Fibroblast of skin of abdomen (primary cell): ENCODE results near the gene ENTPD8.
"Not testable (repeated sequence)": the region's sequence is repeated elsewhere in the genome, so short reads cannot be mapped to it uniquely, and the experiment has no call there.

Experiments
- DNase-seq: peaks from one replicate; pipeline ENCODE4 v3.0.0-alpha.2; 2013

Gene ENTPD8

DNA sequence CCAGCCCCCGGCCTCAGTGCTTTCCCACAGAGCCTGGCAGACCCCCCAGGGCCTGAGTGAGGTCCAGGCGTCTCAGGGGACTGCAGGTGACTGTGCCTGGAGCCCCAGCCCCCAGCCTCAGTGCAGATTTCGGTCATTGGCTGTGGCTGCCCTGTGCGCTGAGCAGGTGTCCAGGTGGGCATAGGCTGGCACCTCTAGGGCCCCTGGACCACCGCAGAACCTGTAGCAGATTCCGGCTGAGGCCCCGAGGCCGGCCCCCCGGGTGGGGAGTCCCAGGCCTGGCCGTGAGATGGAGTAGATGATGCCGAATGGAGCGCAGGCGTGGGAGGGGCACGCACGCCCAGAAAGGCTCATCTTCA lies 30.3 kb downstream of the ENTPD8 start:
- DNase-seq, result no peak

DNA sequence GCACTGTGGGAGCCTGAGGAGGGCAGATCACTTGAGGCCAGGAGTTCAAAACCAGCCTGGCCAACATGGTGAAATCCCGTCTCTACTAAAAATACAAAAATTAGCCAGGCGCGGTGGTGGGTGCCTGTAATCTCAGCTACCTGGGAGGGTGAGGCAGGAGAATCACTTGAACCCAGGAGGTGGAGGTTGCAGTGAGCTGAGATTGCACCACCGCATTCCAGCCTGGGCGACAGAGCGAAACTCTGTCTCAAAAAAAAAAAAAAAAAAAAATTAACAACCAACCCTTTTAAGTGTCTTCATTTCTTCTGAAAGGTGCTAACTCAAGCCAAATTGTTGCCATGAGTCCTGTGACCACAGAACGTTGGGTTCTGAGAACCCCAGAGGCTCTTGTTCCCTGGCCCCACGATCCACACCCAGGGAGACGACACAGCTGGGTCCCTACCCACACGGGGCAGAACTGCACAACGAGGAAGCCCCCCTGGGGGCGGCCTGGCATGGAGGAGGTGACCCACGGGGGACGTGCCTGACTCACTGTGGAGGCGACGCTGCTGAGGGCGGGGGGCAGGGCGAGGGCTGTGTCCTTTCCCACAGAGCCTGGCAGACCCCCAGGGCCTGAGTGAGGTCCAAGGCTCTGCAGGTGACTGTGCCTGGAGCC lies 30.8 kb downstream of the ENTPD8 start:
- DNase-seq, result not testable (repeated sequence)

- no peak for DNase-seq
These were observed 31.6 kb downstream of the ENTPD8 start for GRCh38 chr9:137409515-137409914.

GRCh38 chr9:137408651-137409405 lies 32.3 kb downstream of the ENTPD8 start:
- no peak for DNase-seq

DNA sequence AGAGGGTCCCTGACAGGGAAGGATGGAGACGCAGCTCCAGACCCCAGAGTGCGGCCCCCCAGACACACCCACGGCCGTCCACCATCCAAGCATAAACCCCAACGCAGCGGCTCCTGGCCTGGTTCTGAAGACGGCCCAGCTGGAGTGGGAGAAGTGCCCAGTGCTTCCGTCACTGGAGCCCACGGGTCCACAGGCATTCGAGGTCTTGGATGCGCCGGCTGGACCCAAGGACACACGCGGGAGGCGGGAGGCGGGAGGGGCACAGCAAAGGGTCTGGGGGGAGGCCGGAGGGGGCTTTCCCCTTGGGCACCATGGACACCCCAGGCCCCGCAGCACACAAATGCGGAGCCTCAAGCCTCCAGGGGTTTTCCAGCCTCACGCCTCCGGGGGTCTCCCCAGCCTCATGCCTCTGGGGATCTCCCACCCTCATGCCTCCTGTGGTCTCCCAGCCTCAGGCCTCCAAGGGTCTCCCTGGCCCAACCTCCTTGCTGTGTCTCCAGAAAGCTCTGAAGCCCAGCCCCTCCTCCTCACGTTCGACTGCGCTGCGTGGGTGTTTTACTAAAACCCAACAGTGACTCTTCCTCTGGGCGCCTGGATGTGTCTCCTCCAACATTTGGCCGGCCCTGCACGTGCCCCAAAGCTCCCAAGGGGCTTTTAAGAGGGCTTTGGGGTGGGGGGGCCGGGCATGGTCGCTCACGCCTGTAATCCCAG lies 33.4 kb downstream of the ENTPD8 start:
- no peak for DNase-seq

- peak; percentile 50 for DNase-seq
These were observed 34.1 kb downstream of the ENTPD8 start for GRCh38 chr9:137406876-137407589.

DNA sequence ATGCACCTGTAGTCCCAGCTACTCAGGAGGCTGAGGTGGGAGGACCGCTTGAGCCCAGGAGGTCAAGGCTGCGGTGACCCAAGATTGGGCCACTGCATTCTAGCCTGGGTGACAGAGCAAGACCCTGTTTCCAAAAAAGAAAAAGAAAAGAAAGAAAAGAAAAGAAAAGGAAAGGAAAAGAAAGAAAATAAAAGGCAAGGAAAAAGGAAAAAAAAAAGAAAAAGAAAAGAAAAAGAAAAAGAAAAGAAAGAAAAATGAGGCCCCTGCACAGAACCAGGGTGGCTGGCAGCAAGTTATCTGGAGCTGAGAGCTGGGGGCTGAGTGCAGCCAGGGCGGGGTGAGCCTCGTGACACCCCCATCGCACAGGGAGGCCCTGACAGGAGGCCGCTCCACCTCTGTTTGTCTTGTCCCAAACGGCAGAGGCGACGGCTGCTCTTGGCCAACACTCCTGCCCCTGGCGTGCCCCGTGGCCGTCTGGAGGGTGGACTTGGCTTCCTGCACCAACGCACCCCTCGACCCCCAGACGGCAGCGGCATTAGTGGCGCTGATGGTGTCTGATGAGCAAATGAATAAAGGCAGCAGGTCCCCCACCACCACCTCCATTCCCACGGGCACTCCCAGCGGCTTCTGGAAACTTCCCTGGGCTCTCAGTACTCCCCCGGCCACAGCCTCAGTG lies 34.9 kb downstream of the ENTPD8 start:
- DNase-seq, result no peak

DNA sequence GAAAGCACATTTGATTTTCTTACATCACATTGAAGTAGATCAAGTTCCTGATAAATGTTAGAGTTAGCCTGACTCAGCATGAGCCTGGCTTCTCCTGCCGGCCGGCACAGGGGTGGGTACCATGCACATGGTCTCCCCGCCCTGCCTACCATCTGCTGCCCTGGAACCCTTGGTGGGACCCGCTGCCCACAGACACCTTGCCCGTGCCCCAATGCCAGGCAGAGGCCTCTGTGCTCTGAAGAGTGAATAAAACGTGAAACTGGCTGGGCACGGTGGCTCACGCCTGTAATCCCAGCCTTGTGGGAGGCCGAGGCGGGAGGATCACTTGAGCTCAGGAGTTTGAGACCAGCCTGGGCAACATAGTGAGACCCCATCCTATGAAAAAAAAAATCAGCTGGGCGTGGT lies 35.5 kb downstream of the ENTPD8 start:
- no peak for DNase-seq

- no peak for DNase-seq
These were observed 36.1 kb downstream of the ENTPD8 start for GRCh38 chr9:137404961-137405567.

- DNase-seq, result no peak
These were observed 37.9 kb downstream of the ENTPD8 start for GRCh38 chr9:137403269-137403668.

DNA sequence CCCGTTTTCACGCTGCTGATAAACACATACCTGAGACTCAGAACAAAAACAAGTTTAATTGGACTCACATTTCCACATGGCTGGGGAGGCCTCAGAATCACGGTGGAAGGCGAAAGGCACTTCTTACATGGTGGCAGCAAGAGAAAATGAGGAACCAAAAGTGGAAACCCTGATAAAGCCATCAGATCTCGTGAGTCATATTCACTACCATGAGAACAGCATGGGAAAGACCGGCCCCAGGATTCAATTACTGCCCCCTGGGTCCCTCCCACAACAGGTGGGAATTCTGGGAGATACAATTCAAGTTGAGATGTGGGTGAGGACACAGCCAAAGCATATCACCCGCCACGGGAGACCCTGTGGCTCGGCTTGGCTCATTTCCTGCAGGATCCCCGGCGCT lies 38.4 kb downstream of the ENTPD8 start:
- DNase-seq, result no peak

- no peak for DNase-seq
These were observed 42.3 kb downstream of the ENTPD8 start for GRCh38 chr9:137398561-137399468.

GRCh38 chr9:137397675-137398423 lies 43.3 kb downstream of the ENTPD8 start:
- DNase-seq, result no peak

- no peak for DNase-seq
These were observed 44.4 kb downstream of the ENTPD8 start for GRCh38 chr9:137396634-137397367.

GRCh38 chr9:137396227-137396626 lies 44.9 kb downstream of the ENTPD8 start:
- peak; percentile 44 for DNase-seq

- DNase-seq, result no peak
These were observed 45.5 kb downstream of the ENTPD8 start for GRCh38 chr9:137395666-137396010.

DNA sequence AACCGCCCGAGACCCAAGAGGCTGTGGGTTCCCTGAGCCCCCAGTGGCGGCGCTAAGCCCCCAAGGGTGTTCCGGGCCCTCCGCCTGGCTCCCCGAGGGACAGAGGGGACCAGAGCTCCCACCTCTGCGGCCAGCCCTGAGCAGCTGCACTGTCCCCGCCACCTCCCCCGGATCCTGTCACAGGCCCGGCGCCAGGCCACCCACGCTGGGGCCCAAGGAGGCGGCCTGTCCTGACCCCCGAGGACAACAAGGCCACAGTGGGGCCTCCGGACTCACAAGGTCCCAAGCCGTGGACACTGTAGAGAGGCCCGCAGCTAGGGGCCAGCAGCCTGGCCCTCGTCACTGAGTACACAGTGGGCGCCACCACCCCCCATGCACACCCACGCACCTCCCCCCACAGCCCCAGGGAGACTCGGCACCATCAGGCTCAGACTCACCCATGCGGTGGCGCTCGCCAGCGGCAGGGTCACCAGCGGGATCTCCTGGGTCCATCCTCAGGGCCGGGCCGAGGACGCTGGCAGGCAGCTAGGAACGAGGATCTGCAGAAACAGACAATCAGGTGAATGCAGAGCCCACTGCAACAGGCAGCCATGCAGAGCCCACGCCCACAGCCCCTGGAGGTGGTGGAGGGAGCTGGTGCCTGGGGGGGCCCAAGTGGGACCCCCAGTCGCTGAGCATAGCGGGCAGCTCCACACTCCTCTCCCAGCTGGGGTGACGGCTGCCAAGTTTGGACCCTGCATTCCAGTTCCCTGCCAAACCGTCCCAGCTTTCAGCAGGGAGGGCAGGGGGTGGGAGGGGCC lies 46.1 kb downstream of the ENTPD8 start:
- DNase-seq, result no peak
